Measurements from ENCODE around the gene EBPL.
"Not testable (repeated sequence)": the region's sequence is repeated elsewhere in the genome, so short reads cannot be mapped to it uniquely, and the experiment has no call there.

EBPL gene

DNA sequence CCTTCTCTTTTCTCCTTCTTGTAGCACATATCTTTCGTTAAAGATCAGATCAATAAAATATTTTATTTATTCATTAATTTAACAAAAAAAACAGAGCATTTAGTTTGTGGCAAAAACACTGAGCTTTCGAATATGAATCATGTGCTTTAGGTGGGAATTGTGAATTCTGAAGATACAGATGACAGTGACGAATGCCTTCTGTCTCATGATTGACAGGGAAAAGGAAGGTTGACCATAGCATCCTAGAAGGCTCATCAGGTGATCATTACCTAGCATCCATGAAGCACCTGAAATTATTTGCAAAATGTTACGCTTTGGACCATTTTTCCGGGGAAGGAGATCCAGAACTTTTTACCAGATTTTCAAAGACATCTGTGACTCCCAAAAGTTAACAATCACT is 59.1 kb downstream of the EBPL start:
- DNase-seq, result no peak

DNA sequence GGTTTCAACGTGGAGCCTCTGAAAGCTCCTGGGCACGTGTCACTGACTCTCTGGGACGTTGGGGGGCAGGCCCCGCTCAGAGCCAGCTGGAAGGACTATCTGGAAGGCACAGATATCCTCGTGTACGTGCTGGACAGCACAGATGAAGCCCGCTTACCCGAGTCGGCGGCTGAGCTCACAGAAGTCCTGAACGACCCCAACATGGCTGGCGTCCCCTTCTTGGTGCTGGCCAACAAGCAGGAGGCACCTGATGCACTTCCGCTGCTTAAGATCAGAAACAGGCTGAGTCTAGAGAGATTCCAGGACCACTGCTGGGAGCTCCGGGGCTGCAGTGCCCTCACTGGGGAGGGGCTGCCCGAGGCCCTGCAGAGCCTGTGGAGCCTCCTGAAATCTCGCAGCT is 60.7 kb downstream of the EBPL start:
- DNase-seq, result no peak

DNA sequence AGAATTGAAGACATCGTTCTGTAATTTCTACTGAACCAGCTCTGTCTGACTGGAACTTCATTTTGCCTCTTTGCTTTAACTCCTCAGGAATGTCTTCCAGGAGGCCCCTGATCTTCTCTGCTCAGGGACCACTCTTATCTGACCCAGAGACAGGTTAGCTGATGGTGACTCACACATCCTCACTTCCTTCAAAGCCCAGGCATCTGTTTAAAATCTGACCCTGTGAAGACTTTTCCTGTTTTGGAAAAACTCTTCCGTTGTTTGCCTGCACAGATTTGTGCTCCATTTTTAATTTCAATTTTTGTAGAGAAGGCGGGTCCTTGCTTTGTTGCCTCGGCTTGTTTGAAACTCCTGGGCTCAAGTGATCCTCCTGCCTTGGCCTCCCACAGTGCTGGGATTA is 61.3 kb downstream of the EBPL start:
- DNase-seq, result no peak

DNA sequence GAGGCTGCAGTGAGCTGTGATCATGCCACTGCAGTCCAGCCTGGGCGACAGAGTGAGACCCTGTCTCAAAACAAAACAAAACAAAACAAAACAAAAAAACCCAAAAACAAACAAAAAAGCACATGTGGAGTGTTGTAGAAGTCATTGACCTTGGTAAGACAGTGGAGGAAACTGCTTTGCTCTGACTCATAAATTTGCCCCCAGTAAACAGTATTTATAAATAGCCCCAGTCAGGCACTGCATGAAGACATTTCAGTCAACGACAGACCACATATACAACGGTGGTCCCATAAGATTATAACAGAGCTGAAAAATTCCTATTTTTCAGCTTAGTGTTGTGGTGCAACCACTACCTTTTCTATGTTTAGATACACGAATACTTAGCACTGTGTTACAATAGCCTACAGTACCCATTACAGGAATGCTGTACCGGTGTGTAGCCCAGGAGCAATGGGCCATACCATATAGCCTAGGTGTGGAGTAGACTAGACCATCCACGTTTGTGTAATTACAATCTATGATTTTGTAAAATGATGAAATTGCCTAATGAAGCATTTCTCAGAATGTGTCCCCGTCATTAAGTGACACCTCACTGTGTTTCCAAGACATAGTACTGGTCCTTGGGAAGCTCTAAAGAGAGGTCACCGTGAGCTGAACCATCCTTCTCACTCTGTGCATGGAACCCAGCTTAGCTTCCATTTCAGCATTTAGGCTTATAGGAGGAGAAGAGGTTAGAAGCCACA is 61.9 kb downstream of the EBPL start:
- DNase-seq, result no peak

DNA sequence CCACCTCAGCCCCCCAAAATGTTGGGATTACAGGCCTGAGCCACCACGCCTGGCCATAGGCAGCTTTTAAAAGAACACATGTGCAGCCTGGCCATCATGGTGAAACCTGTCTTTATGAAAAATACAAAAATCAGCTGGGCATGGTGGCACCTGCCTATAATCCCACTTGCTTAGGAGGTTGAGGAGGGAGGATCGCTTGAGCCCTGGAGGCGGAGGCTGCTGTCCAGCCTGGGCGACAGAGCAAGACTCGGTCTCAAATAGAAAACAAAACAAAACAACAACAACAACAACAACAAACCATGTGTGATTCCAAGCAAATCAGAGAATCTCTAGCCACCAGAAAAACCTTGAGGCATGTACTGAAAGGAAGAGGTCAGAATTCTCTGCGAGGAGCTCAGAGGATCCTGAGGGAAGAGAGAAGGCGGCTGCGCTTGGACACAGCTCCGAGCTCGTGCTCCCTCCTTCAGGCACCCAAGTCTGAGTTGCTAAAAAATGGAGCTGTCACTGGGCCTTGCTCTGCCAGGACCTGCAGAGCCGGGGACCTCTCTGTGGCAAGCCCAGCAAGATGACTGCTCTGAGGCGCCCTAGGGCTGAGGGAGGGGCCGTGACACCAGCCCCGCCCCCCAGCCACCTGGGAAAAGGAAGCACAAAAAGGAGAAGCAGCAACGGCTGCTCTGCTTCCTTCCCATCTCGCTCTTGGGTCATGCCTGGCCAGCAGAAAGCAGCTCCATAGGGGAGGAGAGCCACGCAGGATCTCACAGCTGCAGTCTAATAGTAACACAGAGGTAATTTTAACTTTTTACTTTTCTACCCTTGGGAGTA is 63.2 kb downstream of the EBPL start, which contains the start of gene ARL11:
Gene ARL11 (plus strand): TSS at position 677 of the 822 bp plus-strand sequence. CDS start 1,941 bp downstream, outside the sequence.
- no peak for DNase-seq

DNA sequence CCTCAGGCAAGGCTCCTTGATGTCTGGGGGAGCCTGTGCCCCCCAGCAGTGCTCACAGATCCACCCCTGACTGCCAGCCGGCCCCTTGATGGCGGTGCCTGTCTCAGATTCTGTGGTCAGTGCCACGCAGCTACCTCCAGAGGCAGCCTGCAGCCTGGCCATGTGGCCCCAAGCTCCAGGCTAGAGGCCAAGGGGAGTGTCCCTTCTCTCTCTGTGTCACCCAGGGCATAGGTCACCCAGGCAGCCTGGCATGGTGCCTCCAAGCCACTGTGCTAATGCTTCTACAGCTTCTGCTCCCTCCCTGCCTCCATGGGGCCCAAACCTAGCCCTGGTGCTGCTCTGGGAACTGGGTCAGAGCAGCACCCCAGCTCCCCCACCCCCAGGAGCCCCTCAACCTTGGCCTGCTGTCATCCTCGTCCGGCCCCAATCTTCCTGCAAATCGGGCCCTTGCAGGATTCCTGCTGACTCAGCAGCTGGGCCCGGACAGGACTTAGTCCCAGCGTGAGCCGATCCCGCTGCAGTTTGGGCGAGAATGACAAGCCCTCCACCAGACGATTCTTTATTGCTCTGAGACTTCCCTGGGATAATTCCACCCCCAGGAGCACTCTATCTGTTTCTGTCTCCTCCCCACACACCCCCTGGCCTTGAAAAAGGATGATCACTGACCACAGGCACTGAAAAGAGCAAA is 65.8 kb downstream of the EBPL start:
- no peak for DNase-seq

DNA sequence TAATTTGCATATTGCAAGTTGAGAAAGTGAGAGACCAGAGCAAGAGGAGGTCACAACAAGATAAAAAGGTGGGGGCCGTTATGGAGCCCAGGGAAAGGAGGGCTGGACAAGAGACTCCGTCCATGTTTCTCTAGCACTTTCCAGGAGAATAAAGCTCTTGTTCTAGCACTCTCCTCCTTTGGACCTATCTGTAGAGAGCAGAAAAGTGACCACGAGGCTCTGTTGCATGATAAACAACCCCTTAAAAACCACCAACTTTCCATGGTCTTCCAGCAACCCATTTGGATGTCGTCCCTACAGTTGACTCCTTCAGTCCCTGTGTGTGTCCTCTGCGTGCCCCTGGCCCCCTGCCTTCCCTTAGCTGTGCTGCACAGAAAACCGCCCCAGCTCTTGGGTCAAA is 67.1 kb downstream of the EBPL start:
- no peak for DNase-seq

DNA sequence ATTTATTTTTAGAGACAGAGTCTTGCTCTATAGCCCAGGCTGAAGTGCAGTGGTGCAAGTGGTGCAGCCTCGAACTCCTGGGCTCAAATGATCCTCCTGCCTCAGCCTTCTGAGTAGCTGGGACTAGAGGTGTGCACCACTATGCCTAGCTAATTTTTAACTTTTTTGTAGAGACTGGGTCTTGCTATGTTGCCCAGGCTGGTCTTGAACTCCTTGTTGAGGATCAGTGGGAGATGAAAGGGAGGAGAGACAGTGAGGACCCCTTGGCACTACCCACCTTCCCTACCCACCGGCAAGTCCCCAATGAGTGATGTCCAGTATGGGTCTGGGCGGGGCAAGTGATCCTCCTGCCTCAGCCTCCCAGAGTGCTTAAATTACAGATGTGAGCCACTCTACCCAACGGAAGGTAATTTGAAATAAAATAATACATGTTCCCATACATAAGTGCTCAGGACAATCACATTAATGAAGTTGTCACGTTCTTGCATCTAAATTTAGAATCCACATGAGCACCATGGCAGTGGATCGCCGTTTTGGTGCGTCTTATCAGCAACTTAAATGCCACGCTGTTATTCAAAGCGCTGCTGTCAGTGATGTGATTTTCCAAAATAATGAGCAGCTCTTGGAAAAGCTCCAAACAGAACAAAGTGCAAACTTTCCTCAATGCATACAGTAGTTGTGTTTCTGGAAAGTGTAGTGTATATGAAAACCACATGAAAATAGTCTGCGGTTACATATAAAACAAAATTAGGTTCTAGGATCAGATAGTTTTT is 68.9 kb downstream of the EBPL start:
- no peak for DNase-seq

DNA sequence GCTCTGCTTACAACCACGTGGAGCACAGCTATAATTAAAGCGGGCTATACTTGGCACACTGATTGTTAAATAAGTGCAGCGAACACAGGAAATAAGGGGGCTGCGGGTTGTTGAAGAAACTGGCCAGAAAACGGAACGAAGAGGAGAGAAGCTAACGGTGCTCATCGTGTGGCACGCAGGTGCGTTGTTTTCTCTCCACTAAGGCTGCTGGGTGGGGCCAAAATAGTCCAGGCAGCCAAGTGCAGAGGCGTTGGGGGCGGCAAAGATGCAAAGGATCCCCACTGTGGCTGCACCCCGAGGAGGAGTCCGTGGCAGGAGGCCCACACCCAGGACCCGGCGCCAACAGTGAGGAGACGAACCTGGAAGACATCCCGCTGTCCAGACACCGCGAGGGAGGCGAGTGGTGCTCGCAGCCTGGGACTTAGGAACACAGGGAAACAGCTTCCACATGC is 71.1 kb downstream of the EBPL start:
- DNase-seq, result no peak

DNA sequence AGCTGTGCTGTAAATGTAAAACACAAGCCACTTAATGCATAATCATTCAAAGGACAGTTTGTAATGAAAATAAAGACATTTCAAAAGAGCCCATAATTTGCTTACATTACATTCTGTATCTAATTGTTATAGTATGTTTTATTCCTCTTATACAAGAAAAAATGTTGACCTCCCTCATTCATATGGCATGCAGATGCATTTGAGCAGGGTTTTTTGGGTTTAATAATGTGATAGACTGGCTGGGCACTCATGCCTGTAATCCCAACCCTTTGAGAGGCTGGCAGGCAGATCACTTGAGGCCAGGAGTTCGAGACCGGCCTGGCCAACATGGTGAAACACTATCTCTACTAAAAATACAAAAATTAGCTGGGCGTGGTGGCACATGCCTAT is 74.6 kb downstream of the EBPL start:
- DNase-seq, result no peak

DNA sequence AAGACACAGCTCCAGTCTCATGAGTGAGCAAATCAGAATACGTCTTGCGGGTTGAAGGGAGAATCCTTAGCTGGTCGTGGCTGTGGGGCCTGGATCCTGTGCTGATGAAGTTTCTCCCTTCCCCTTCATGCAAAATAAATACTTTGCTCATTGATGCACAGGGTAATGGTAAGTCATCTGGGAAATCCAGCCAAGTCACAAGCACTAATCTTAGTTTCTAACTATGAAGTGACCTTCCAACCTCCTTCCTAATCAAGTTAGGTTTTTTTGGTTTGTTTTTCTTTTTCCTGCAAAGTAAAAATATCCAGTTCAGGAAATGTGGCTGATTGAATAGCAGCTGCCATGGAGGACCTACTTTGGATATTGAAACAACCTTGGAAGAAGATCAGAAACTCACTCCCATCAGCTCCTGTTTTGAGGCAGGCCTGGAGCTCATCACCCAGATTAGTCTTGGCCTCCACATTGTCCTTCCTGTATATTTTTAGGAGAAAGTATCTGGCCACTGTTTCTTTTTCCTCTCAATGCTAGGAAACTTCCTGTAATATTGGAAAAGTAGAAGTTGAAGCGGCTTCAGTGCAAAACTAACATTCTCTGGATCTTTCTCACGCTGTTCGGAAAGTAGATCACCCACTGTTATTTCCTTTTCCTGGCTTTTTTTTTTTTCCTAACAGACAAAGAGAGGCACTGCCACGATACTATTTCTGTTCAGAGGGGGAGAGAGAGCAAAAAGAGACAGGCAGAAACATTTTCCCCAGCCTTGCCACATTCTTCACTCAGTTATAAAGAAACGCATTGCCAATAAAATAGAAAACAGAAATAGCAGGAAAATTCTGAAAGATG is 75.2 kb downstream of the EBPL start:
- no peak for DNase-seq

DNA sequence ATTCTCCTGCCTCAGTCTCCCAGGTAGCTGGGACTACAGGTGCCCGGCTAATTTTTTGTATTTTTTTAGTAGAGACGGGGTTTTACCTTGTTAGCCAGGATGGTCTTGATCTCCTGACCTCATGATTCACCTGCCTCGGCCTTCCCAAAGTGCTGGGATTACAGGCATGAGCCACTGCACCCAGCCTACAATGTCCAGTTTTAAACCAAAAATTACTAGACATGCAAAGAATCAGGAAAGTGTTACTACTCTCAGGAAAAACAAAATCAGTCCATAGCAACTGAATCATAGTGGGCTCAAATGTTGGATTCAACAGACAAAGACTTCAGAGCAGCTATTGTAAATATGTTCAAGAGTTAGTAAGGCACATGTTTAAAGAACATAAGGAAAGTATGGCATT is 79.2 kb downstream of the EBPL start:
- DNase-seq, result not testable (repeated sequence)

Data from kidney glomerular epithelial cell (primary cell).